Pancreas (tissue), 10 donors: ENCODE results near the gene SMC3. TPM values are rescaled to one million over a fixed set of nuclear protein-coding genes. Genes with fewer than 3 reads are reported as not detected.

Source experiments
- ATAC-seq, 4 donors: fragments of 200-7000 bp; cut with Tn5 transposase; one replicate each; pipeline versions ENCODE4 v1.8.0 to v1.9.1; 2020; ENCODE audit warnings: mild to moderate bottlenecking in 4 of 4, moderate library complexity in 4 of 4
- DNase-seq, 6 donors: peaks; one replicate each; pipeline ENCODE4 v3.0.0-alpha.2; 2020
- FAIRE-seq: peaks from 2 replicates; lab custom pipeline; 2012; peaks lifted over from hg19 to GRCh38; lab: Jason Lieb, UNC
- H3K27ac ChIP-seq, 4 donors: fragments of 200-600 bp; sonication (generic); 1 replicate in 3 of 4; 2 replicates in 1 of 4; pipeline versions ENCODE4 v1.5.0 to v1.8.0; 2020
- H3K27me3 ChIP-seq, 4 donors: fragments of 200-600 bp; one replicate each; pipeline ENCODE4 v1.8.0; 2021
- H3K36me3 ChIP-seq, 3 donors: fragments of 200-600 bp; sonication (generic) in 1 of 3; one replicate each; pipeline versions ENCODE4 v1.5.0 to v1.8.0; 2020 to 2021
- H3K4me1 ChIP-seq, 3 donors: fragments of 200-600 bp; one replicate each; pipeline ENCODE4 v1.8.0; 2021
- H3K4me3 ChIP-seq, 4 donors: fragments of 200-600 bp; sonication (generic) in 2 of 4; one replicate each; pipeline versions ENCODE4 v1.5.0 to v1.8.0; 2020 to 2021
- H3K9me3 ChIP-seq, 4 donors: fragments of 200-600 bp; one replicate each; pipeline ENCODE4 v1.8.0; 2021
- CTCF ChIP-seq, 4 donors: fragments of 200-600 bp; sonication (generic) in 3 of 4; IDR thresholded peaks; one replicate each; pipeline versions ENCODE4 v1.5.0 to v1.8.0; 2021; ENCODE audit warnings: antibody characterized with exemption in 4 of 4
- WGBS, 2 donors: extraction: QIAGEN DNeasy Blood & Tissue Kit; methylation state at CpG; one replicate each; pipeline ENCODE4 v1.1.7; 2013; 5-methylcytosine and 5-hydroxymethylcytosine counted together
- intact Hi-C, 3 donors: fragments of 100-400 bp; cut with DNase I; formaldehyde crosslinking; loops; one replicate each; pipeline versions ENCODE4 v1.11.1 to v1.14.2; 2022
- polyA plus RNA-seq, 2 donors: library from polyadenylated mRNA; stranded (reverse); fragments of 200-250 nt; gene quantifications; one replicate each; pipeline ENCODE4 v1.2.3, GENCODE V29; 2013
- total RNA-seq, 6 donors: library from RNA; stranded (reverse); fragmentation: NEBNext Ultra II Directional in 4 of 6; extraction: Animal tissue kit (Norgen Biotek cat#: 25700) in 4 of 6; gene quantifications; one replicate each; pipeline versions ENCODE4 v1.2.1 to v1.2.4, GENCODE V29; 2021 to 2023
- donor health status: healthy with polysubstance abuse.
- donor health status: DM: no; HTN: no; CAD: no; lungs with moderate emphysema.
- donor health status: DM: no; HTN: no; CAD: no.
- donor health status: control.
- donor health status: control.
- donor health status: Bipolar disorder and iron deficiency.
- donor health status: DM: yes; HTN: yes; CAD: no.
- donor health status: DM: no; HTN: no; CAD: no.
- donor health status: DM: no; HTN: no; CAD: no.
- donor health status: DM: yes; HTN: yes; CAD: no.

Gene SMC3
- total and polyA plus RNA-seq, 8 donors: 7.7 to 22.7 (median 17.7) TPM

- H3K27ac ChIP-seq: no peak overlapping the region
- H3K36me3 ChIP-seq: no peaks in the 10 kb centered on the region
- no peak overlapping the region for H3K4me3 ChIP-seq
- intact Hi-C loops: no loop called here
- no peaks in the 10 kb centered on the region for H3K4me1 ChIP-seq
- ATAC-seq (no peak), DNase-seq (no peak), FAIRE-seq (no peak)
- H3K9me3 ChIP-seq: no peaks in the 10 kb centered on the region
- 94 to 98% methylated on average over 5 of the region's 5 CpGs for WGBS, 2 donors
- no peak for TF ChIP-seq CTCF (IDR thresholded peaks at IDR 0.05)
- no peaks in the 10 kb centered on the region for H3K27me3 ChIP-seq
These were observed 49.1 kb downstream of the SMC3 start for GRCh38 chr10:110616493-110617033.

- no peak for ATAC-seq
- no peaks in the 10 kb centered on the region for H3K27me3 ChIP-seq
- no peaks in the 10 kb centered on the region for H3K4me1 ChIP-seq
- TF ChIP-seq CTCF (IDR thresholded peaks at IDR 0.05): no peak
- DNase-seq: no peak
- FAIRE-seq: no peak
- no peaks in the 10 kb centered on the region for H3K36me3 ChIP-seq
- intact Hi-C loops: no loop called here
- H3K9me3 ChIP-seq: no peaks in the 10 kb centered on the region
- H3K27ac ChIP-seq: no peak overlapping the region
- WGBS, 2 donors: 93 to 96% methylated on average over 7 of the region's 7 CpGs
- H3K4me3 ChIP-seq: no peak overlapping the region
These were observed 50.1 kb downstream of the SMC3 start for GRCh38 chr10:110617425-110618229.

GRCh38 chr10:110618230-110618610 is 50.7 kb downstream of the SMC3 start:
- H3K27ac ChIP-seq: no peak overlapping the region
- H3K36me3 ChIP-seq: no peaks in the 10 kb centered on the region
- FAIRE-seq (no peak), ATAC-seq (no peak), DNase-seq (no peak)
- H3K9me3 ChIP-seq: no peaks in the 10 kb centered on the region
- TF ChIP-seq CTCF (IDR thresholded peaks at IDR 0.05): no peak
- 67 to 74% methylated on average over 5 of the region's 5 CpGs for WGBS, 2 donors
- no peaks in the 10 kb centered on the region for H3K4me1 ChIP-seq
- intact Hi-C loops: no loop called here
- H3K4me3 ChIP-seq: no peak overlapping the region
- no peaks in the 10 kb centered on the region for H3K27me3 ChIP-seq

- no peaks in the 10 kb centered on the region for H3K4me1 ChIP-seq
- intact Hi-C loops: no loop called here
- no peaks in the 10 kb centered on the region for H3K9me3 ChIP-seq
- no peak for DNase-seq
- no peaks in the 10 kb centered on the region for H3K36me3 ChIP-seq
- no peak for FAIRE-seq
- no peak for ATAC-seq
- H3K27ac ChIP-seq: no peak overlapping the region
- 61 to 77% methylated on average over 3 of the region's 3 CpGs for WGBS, 2 donors
- no peaks in the 10 kb centered on the region for H3K27me3 ChIP-seq
- no peak for TF ChIP-seq CTCF (IDR thresholded peaks at IDR 0.05)
- no peak overlapping the region for H3K4me3 ChIP-seq
These were observed 52.3 kb downstream of the SMC3 start for GRCh38 chr10:110619514-110620397.
